Prostate gland (tissue), 2 donors: ENCODE data around the gene RTBDN. TPM values are rescaled to one million over a fixed set of nuclear protein-coding genes. Genes with fewer than 3 reads are reported as not detected.
A peak's percentile ranks its signal among the peaks of the same experiment; 100 is the strongest.

Source experiments
- DNase-seq: peaks from one replicate; pipeline ENCODE4 v3.0.0-alpha.2; 2019; ENCODE audit warnings: low spot score
- H3K27ac ChIP-seq, 2 donors: fragments of 200-600 bp; sonication (generic); 2 replicates each; pipeline ENCODE4 v1.5.1; 2017 to 2019
- H3K27me3 ChIP-seq: fragments of 200-600 bp; sonication (generic); replicated peaks from 2 replicates; pipeline ENCODE4 v1.5.1; 2019; ENCODE audit not compliant: insufficient read depth
- H3K36me3 ChIP-seq, 2 donors: fragments of 200-600 bp; sonication (generic); 1 replicate in 1 of 2; 2 replicates in 1 of 2; pipeline versions ENCODE4 v1.5.1 to v1.8.1; 2017 to 2019
- H3K4me1 ChIP-seq: fragments of 200-600 bp; sonication (generic); replicated peaks from 2 replicates; pipeline ENCODE4 v1.5.1; 2019
- H3K4me3 ChIP-seq, 2 donors: fragments of 200-600 bp; sonication (generic); 2 replicates each; pipeline ENCODE4 v1.5.1; 2017 to 2019
- H3K9me3 ChIP-seq: fragments of 200-600 bp; sonication (generic); 2 replicates; pipeline ENCODE4 v1.5.1; 2017
- CTCF ChIP-seq, 4 experiments: fragments of 200-600 bp in 2 of 4; fragments of 450-650 bp in 2 of 4; sonication (generic) in 2 of 4; IDR thresholded peaks; 1 replicate in 3 of 4; 2 replicates in 1 of 4; pipeline ENCODE4 v1.5.1; 2016 to 2019; ENCODE audit warnings: antibody characterized with exemption in 4 of 4, mild to moderate bottlenecking in 2 of 4, moderate library complexity in 2 of 4
- POLR2A ChIP-seq: fragments of 450-650 bp; IDR thresholded peaks from one replicate; pipeline ENCODE4 v1.6.1; 2016; ENCODE audit warnings: antibody characterized with exemption, mild to moderate bottlenecking
- POLR2AphosphoS5 ChIP-seq: sonication (generic); formaldehyde crosslinking; IDR thresholded peaks from one replicate; pipeline ENCODE4 v1.6.1; 2017; ENCODE audit warnings: antibody characterized with exemption
- WGBS: methylation state at CpG from one replicate; pipeline ENCODE4 v1.1.5; 2018; 5-methylcytosine and 5-hydroxymethylcytosine counted together
- intact Hi-C: fragments of 100-400 bp; cut with DNase I; formaldehyde crosslinking; loops from one replicate; pipeline ENCODE4 v1.14.2; 2022
- total RNA-seq, 2 donors: library from RNA; depleted of rRNA; stranded (reverse); fragments of >200 nt; gene quantifications; one replicate each; pipeline ENCODE4 v1.1.0, GENCODE V29; 2016

RTBDN gene
- total RNA-seq, 2 donors from 2014 or later: 1.1 TPM; not detected in 1

- intact Hi-C loops: loop anchor here (10.0 kb wide), 1 partner anchor 72 kb away; the partner anchor contains the start of gene TNPO2
- Histone ChIP-seq H3K27ac (no peak overlapping the region), H3K36me3 (peaks cover 0 to 6% of the 10 kb centered on the region in 2 donors), H3K4me1 (peaks cover 8% of the 10 kb centered on the region), H3K4me3 (no peak overlapping the region), H3K9me3 (no peaks in the 10 kb centered on the region), H3K27me3 (no peaks in the 10 kb centered on the region)
- no peak for DNase-seq
- no peak for TF ChIP-seq POLR2AphosphoS5
- no peak for TF ChIP-seq POLR2A
- TF ChIP-seq CTCF (IDR thresholded peaks at IDR 0.05): no peak
- 90% methylated on average over 6 of the region's 6 CpGs for WGBS
Observed at GRCh38 chr19:12797141-12797587, 37.2 kb downstream of the RTBDN start.

- TF ChIP-seq POLR2AphosphoS5: peak; percentile 89
- no peak for TF ChIP-seq POLR2A
- peak; percentile 72 to 99 (median 96) for TF ChIP-seq CTCF (IDR thresholded peaks at IDR 0.05)
- 11% methylated on average over 18 of the region's 18 CpGs for WGBS
- peak overlapping the region in 1 of 2 donors; percentile 38 for H3K27ac ChIP-seq
- intact Hi-C loops: loop anchor here (10.0 kb wide), 1 partner anchor 72 kb away; the partner anchor contains the start of gene TNPO2
- H3K27me3 ChIP-seq: no peaks in the 10 kb centered on the region
- peaks cover 8% of the 10 kb centered on the region for H3K4me1 ChIP-seq
- H3K9me3 ChIP-seq: no peaks in the 10 kb centered on the region
- H3K4me3 ChIP-seq: no peak overlapping the region
- H3K36me3 ChIP-seq: peaks cover 0 to 6% of the 10 kb centered on the region in 2 donors
- DNase-seq: peak; percentile 66
Observed at GRCh38 chr19:12796146-12797071, 38.0 kb downstream of the RTBDN start.

GRCh38 chr19:12794971-12795381 is 39.4 kb downstream of the RTBDN start:
- TF ChIP-seq POLR2AphosphoS5 (no peak), CTCF (IDR thresholded peaks at IDR 0.05) (no peak), POLR2A (no peak)
- Histone ChIP-seq H3K36me3 (peaks cover 0 to 6% of the 10 kb centered on the region in 2 donors), H3K9me3 (no peaks in the 10 kb centered on the region), H3K27me3 (no peaks in the 10 kb centered on the region), H3K4me1 (peaks cover 6% of the 10 kb centered on the region), H3K27ac (peak overlapping the region in 1 of 2 donors; percentile 100), H3K4me3 (no peak overlapping the region)
- DNase-seq: no peak
- intact Hi-C loops: loop anchor here (1.0 to 10.0 kb wide), 2 partner anchors 18 to 70 kb away; partner anchors contain the start of gene TNPO2
- 91% methylated on average over 9 of the region's 9 CpGs for WGBS

GRCh38 chr19:12794196-12794941 is 40.0 kb downstream of the RTBDN start:
- 68% methylated on average over 7 of the region's 7 CpGs for WGBS
- H3K4me3 ChIP-seq: peak overlapping the region; percentile 79 to 85
- no peak for DNase-seq
- intact Hi-C loops: loop anchor here (1.0 to 10.0 kb wide), 2 partner anchors 17 to 70 kb away; partner anchors contain the start of gene TNPO2
- H3K36me3 ChIP-seq: peaks cover 0 to 4% of the 10 kb centered on the region in 2 donors
- H3K27me3 ChIP-seq: no peaks in the 10 kb centered on the region
- H3K27ac ChIP-seq: peak overlapping the region; percentile 100
- H3K9me3 ChIP-seq: no peaks in the 10 kb centered on the region
- peaks cover 5% of the 10 kb centered on the region for H3K4me1 ChIP-seq
- TF ChIP-seq POLR2AphosphoS5: no peak
- no peak for TF ChIP-seq POLR2A
- no peak for TF ChIP-seq CTCF (IDR thresholded peaks at IDR 0.05)
